SK-N-SH (cell line): ENCODE measurements around the gene NARS2. TPM values are rescaled to one million over a fixed set of nuclear protein-coding genes. Genes with fewer than 3 reads are reported as not detected.

Source experiments
- CTCF ChIA-PET: fragments of 300-600, 350-600 bp; formaldehyde crosslinking; extraction: SDS; loops from one replicate; lab custom pipeline; 2021; lab: Yijun Ruan, JAX
- POLR2A ChIA-PET: fragments of 350-600 bp; sonication (Branson Sonifier 250); formaldehyde crosslinking; extraction: SDS; loops from one replicate; lab custom pipeline; 2020; ENCODE audit warnings: antibody characterized with exemption, inconsistent platforms; lab: Yijun Ruan, JAX
- DNase-seq: peaks from one replicate; pipeline ENCODE4 v3.0.0; 2012
- H2AFZ ChIP-seq: fragments of 200-600 bp; sonication (generic); 2 replicates; pipeline ENCODE4 v1.8.1; 2016; ENCODE audit warnings: antibody characterized with exemption, mild to moderate bottlenecking, low read depth
- H3F3A ChIP-seq: fragments of 200-600 bp; sonication (generic); replicated peaks from 2 replicates; pipeline ENCODE3; 2016; ENCODE audit warnings: antibody characterized with exemption, mild to moderate bottlenecking; ENCODE audit not compliant: insufficient read depth
- H3K27ac ChIP-seq, 2 experiments: fragments of 200-500 bp in 1 of 2; fragments of 200-600 bp in 1 of 2; sonication (Bioruptor generic) in 1 of 2; sonication (generic), shearing (Covaris generic) in 1 of 2; 2 replicates each; pipeline versions ENCODE4 v1.5.1 to v1.6.1; 2014 to 2016; ENCODE audit warnings: low read depth in 2 of 2, inconsistent platforms in 1 of 2, low read length in 1 of 2, mild to moderate bottlenecking in 1 of 2, mixed read lengths in 1 of 2
- H3K27me3 ChIP-seq: fragments of 200-600 bp; sonication (generic), shearing (Covaris generic); 2 replicates; pipeline ENCODE4 v1.6.1; 2016; ENCODE audit warnings: mixed run types; ENCODE audit not compliant: insufficient read depth
- H3K36me3 ChIP-seq, 2 experiments: fragments of 200-500 bp in 1 of 2; fragments of 200-600 bp in 1 of 2; sonication (Bioruptor generic) in 1 of 2; sonication (generic) in 1 of 2; replicated peaks in 1 of 2; 2 replicates each; pipeline versions ENCODE3 to v1.5.1; 2014 to 2016; ENCODE audit warnings: low read length in 1 of 2, mild to moderate bottlenecking in 1 of 2; ENCODE audit not compliant: insufficient read depth in 2 of 2, control insufficient read depth in 1 of 2
- H3K4me1 ChIP-seq, 2 experiments: fragments of 200-500 bp in 1 of 2; fragments of 200-600 bp in 1 of 2; sonication (Bioruptor generic) in 1 of 2; sonication (generic), shearing (Covaris generic) in 1 of 2; 2 replicates each; pipeline versions ENCODE4 v1.5.1 to v1.6.1; 2014 to 2016; ENCODE audit warnings: low read depth in 1 of 2, low read length in 1 of 2, mixed run types in 1 of 2; ENCODE audit not compliant: insufficient read depth in 2 of 2, control insufficient read depth in 1 of 2
- H3K4me2 ChIP-seq: fragments of 200-600 bp; sonication (generic), shearing (Covaris generic); 2 replicates; pipeline ENCODE4 v1.6.1; 2017; ENCODE audit warnings: mixed run types
- H3K4me3 ChIP-seq, 2 experiments: fragments of 200-500 bp in 1 of 2; fragments of 200-600 bp in 1 of 2; sonication (Bioruptor generic) in 1 of 2; sonication (generic), shearing (Covaris generic) in 1 of 2; 2 replicates each; pipeline versions ENCODE4 v1.5.1 to v1.8.1; 2014 to 2016; ENCODE audit warnings: low read depth in 2 of 2, inconsistent platforms in 1 of 2, low read length in 1 of 2, mild to moderate bottlenecking in 1 of 2, mixed read lengths in 1 of 2, moderate library complexity in 1 of 2
- H3K79me2 ChIP-seq: fragments of 200-600 bp; sonication (generic); 2 replicates; pipeline ENCODE4 v1.8.1; 2017; ENCODE audit warnings: mild to moderate bottlenecking; ENCODE audit not compliant: insufficient read depth
- H3K9ac ChIP-seq: fragments of 200-600 bp; sonication (generic); 2 replicates; pipeline ENCODE4 v1.6.1; 2017; ENCODE audit warnings: mixed run types
- H3K9me2 ChIP-seq: fragments of 200-600 bp; sonication (generic); 2 replicates; pipeline ENCODE4 v1.6.1; 2017; ENCODE audit warnings: mixed run types
- H3K9me3 ChIP-seq: fragments of 200-600 bp; sonication (generic); 2 replicates; pipeline ENCODE4 v1.6.1; 2017; ENCODE audit warnings: mixed run types, mild to moderate bottlenecking, moderate library complexity
- H4K20me1 ChIP-seq: fragments of 200-600 bp; sonication (generic); 2 replicates; pipeline ENCODE4 v1.6.1; 2017; ENCODE audit warnings: mild to moderate bottlenecking, mixed run types; ENCODE audit not compliant: insufficient read depth
- ELF1 ChIP-seq: IDR thresholded peaks from 2 replicates; pipeline ENCODE4 v1.4.0; 2012
- EP300 ChIP-seq, 2 experiments: IDR thresholded peaks; 2 replicates each; pipeline versions ENCODE4 v1.4.0 to v1.6.1; 2012; ENCODE audit warnings: borderline replicate concordance in 1 of 2, low read depth in 1 of 2, low read length in 1 of 2
- EZH2phosphoT487 ChIP-seq: fragments of 200-600 bp; sonication (generic); IDR thresholded peaks from 2 replicates; pipeline ENCODE4 v1.6.1; 2017; ENCODE audit warnings: low read depth, mixed run types, mild to moderate bottlenecking, antibody characterized with exemption, moderate library complexity, borderline replicate concordance
- FOSL2 ChIP-seq: IDR thresholded peaks from 2 replicates; pipeline ENCODE4 v1.4.0; 2012; ENCODE audit warnings: low read depth, mild to moderate bottlenecking, moderate library complexity, borderline replicate concordance
- FOXJ3 ChIP-seq: sonication (generic); formaldehyde crosslinking; IDR thresholded peaks from 2 replicates; pipeline ENCODE4 v1.5.1; 2020; ENCODE audit warnings: mild to moderate bottlenecking, missing genetic modification reagents
- GABPA ChIP-seq: IDR thresholded peaks from 2 replicates; pipeline ENCODE4 v1.4.0; 2012; ENCODE audit warnings: low read depth, mild to moderate bottlenecking
- GATA2 ChIP-seq: sonication (generic); formaldehyde crosslinking; IDR thresholded peaks from 2 replicates; pipeline ENCODE4 v1.5.0; 2020; ENCODE audit warnings: mild to moderate bottlenecking, missing genetic modification reagents
- NRF1 ChIP-seq: IDR thresholded peaks from 2 replicates; pipeline ENCODE4 v1.6.1; 2012; ENCODE audit warnings: low read depth, mild to moderate bottlenecking, low read length
- RCOR1 ChIP-seq: fragments of 150-350 bp; IDR thresholded peaks from 2 replicates; pipeline ENCODE4 v1.6.1; 2017; ENCODE audit warnings: antibody characterized with exemption, low read length
- RFX5 ChIP-seq: IDR thresholded peaks from 2 replicates; pipeline ENCODE4 v1.6.1; 2012; ENCODE audit warnings: mild to moderate bottlenecking, improper control_type of control experiment, low read length
- RXRA ChIP-seq: IDR thresholded peaks from 2 replicates; pipeline ENCODE4 v1.4.0; 2012; ENCODE audit warnings: low read depth, mild to moderate bottlenecking, borderline replicate concordance
- SMC3 ChIP-seq: IDR thresholded peaks from 2 replicates; pipeline ENCODE4 v1.6.1; 2012; ENCODE audit warnings: low read depth, low read length, improper control_type of control experiment
- TCF12 ChIP-seq: IDR thresholded peaks from 2 replicates; pipeline ENCODE4 v1.4.0; 2012
- WGBS: methylation state at CpG from one replicate; pipeline ENCODE4 v1.1.6; 2017; ENCODE audit warnings: low lambda C conversion rate; 5-methylcytosine and 5-hydroxymethylcytosine counted together
- polyA plus RNA-seq, 3 experiments: library from polyadenylated mRNA; depleted of rRNA; stranded (reverse); fragments of >200 nt; gene quantifications; 2 replicates each; pipeline ENCODE4 v1.2.3, GENCODE V29; 2012
- TF ChIP-seq, protein P1 (sequence below): IDR thresholded peaks from 2 replicates; pipeline ENCODE4 v1.4.0; 2012; ENCODE audit warnings: low read depth
- TF ChIP-seq, protein P2 (sequence below): IDR thresholded peaks from 2 replicates; pipeline ENCODE4 v1.6.1; 2012; ENCODE audit warnings: mild to moderate bottlenecking, low read depth, low read length, moderate library complexity
- TF ChIP-seq, protein P3 (sequence below): IDR thresholded peaks from 2 replicates; pipeline ENCODE4; 2012
- TF ChIP-seq, protein P4 (sequence below): fragments of 150-350 bp; IDR thresholded peaks from 2 replicates; pipeline ENCODE4 v1.6.1; 2016; ENCODE audit warnings: mild to moderate bottlenecking, low read depth, low read length
- TF ChIP-seq, protein P5 (sequence below): IDR thresholded peaks from 2 replicates; pipeline ENCODE4 v1.4.0; 2012; ENCODE audit warnings: low read depth, borderline replicate concordance

Gene NARS2
- polyA plus RNA-seq, 1 of the 3 experiments (the other 2 are of a cell fraction): 8.9 TPM

DNA sequence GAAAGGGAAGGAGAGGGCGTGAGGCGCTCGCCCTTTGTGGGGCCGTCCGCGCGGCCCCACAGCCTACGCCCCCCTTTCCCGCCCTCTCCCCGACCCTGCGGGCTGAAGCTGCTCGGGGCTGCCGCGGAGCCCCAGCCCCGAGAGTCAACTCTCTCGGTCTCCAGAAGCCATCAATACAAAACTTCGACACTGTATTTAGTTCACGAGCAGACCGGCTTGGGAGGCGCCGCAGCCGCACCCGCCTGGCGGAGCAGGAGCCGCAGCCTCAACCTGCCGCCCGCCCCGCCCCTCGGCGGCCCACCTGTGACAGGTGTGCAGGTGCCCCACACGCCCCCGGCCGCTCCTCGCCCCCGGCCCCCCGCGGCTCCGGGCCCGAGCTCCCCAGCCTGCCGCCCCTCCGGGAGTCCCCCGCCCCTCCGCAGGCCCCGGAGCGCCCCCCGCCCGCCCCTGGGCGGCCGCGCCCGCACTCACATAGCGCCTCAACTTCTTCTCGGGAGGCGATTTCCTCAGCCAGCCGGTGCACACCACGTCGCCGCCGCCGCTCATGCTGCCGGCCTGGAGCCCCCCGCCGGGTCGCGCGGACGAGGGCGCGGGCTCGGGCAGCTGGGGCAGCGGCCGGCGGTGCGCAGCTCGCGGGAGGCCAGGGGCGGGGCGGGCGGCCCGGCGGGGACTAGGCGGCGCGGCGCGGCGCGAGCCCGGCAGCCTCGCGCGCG lies 157.3 kb downstream of the NARS2 start, which contains the start of gene GAB2:
Gene GAB2 (minus strand): TSS at position 646 of the 713 bp plus-strand sequence. CDS start 100 bp downstream, at position 546.
- Histone ChIP-seq H3K4me3 (peak within 1 kb of the TSS; percentile 71 to 81), H3K9ac (peak within 1 kb of the TSS; percentile 87), H3K79me2 (peaks cover 36% of the 10 kb centered on the region), H3K9me2 (no peaks in the 10 kb centered on the region), H3K27ac (peak within 1 kb of the TSS; percentile 92 to 100), H3K36me3 (no peaks in the 10 kb centered on the region), H4K20me1 (no peaks in the 10 kb centered on the region), H2AFZ (peak within 1 kb of the TSS; percentile 83), H3K4me2 (peak within 1 kb of the TSS; percentile 92), H3K9me3 (no peaks in the 10 kb centered on the region), H3K4me1 (peaks cover 18 to 41% of the 10 kb centered on the region in 2 experiments; a peak in 3 of 4 replicates), H3F3A (peaks cover 45% of the 10 kb centered on the region), H3K27me3 (no peaks in the 10 kb centered on the region)
- ChIA-PET POLR2A (interaction anchor here (0.8 to 3.5 kb wide), 11 partner anchors 8 to 422 kb away, joined by 3 to 27 read pairs (median 8); partner anchors contain the start of genes KCTD21, NARS2 and USP35), CTCF (interaction anchor here (0.9 to 7.2 kb wide), 22 partner anchors 12 to 227 kb away, joined by 3 to 110 read pairs (median 5); partner anchors contain the start of gene NARS2)
- TF ChIP-seq RCOR1 (no peak), GABPA (no peak), FOXJ3 (no peak), TCF12 (no peak), RXRA (no peak), GATA2 (no peak)
- TF ChIP-seq, protein P1, sequence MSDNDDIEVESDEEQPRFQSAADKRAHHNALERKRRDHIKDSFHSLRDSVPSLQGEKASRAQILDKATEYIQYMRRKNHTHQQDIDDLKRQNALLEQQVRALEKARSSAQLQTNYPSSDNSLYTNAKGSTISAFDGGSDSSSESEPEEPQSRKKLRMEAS: no peak
- TF ChIP-seq, protein P2, sequence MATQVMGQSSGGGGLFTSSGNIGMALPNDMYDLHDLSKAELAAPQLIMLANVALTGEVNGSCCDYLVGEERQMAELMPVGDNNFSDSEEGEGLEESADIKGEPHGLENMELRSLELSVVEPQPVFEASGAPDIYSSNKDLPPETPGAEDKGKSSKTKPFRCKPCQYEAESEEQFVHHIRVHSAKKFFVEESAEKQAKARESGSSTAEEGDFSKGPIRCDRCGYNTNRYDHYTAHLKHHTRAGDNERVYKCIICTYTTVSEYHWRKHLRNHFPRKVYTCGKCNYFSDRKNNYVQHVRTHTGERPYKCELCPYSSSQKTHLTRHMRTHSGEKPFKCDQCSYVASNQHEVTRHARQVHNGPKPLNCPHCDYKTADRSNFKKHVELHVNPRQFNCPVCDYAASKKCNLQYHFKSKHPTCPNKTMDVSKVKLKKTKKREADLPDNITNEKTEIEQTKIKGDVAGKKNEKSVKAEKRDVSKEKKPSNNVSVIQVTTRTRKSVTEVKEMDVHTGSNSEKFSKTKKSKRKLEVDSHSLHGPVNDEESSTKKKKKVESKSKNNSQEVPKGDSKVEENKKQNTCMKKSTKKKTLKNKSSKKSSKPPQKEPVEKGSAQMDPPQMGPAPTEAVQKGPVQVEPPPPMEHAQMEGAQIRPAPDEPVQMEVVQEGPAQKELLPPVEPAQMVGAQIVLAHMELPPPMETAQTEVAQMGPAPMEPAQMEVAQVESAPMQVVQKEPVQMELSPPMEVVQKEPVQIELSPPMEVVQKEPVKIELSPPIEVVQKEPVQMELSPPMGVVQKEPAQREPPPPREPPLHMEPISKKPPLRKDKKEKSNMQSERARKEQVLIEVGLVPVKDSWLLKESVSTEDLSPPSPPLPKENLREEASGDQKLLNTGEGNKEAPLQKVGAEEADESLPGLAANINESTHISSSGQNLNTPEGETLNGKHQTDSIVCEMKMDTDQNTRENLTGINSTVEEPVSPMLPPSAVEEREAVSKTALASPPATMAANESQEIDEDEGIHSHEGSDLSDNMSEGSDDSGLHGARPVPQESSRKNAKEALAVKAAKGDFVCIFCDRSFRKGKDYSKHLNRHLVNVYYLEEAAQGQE: no peak
- 0% methylated on average over 7 of the region's 93 CpGs for WGBS
- DNase-seq: no peak

DNA sequence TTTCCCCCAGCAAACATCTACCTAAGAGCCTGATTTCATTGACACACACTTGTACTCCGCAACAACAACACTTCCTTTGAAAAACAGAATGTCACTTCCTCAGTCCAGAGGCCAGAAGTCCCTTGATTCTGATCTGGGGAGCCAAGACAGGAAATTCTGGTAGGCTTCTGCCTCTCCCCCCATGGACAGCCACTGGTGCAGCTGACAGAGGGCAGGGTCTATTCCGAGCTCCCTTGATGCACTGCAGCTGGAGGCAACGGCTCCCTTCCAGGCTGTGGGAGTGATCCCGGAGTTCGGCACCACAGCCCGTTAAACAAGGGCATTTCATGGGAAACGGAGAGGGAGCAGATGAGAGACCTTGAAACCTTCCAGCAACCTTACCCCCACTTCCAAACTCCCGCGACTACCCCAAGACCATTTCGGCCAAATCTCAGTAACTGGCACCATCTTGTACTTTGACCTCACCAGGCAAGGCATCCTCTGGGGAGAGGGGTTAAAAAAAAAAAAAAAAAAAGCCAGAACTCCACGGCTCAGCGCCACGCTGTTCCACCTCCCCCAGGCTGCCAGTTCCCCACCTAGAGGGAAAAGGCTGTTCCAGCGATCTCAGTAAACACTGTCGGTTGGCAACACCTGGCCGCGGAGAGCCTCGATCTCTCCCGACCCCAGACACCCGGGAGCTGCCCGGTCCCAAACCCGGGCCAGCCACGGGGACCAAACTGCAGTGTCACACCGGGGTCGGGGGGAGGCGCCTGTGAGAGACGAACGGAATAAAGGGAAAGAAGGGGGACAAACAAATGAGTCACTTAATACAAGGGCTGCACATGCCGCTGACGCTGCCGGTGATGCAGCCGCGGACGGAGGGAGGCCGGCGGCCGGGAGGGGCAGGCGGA lies 158.1 kb downstream of the NARS2 start:
- peak overlapping the region; percentile 92 for H3K4me2 ChIP-seq
- H3K9me3 ChIP-seq: no peaks in the 10 kb centered on the region
- under 1% methylated on average over 33 of the region's 38 CpGs for WGBS
- H2AFZ ChIP-seq: peak overlapping the region; percentile 83
- peak; percentile 83 for DNase-seq
- POLR2A ChIA-PET: interaction anchor here (0.7 to 3.5 kb wide), 11 partner anchors 9 to 228 kb away, joined by 3 to 27 read pairs (median 8); partner anchors contain the start of genes KCTD21, NARS2 and USP35
- no peaks in the 10 kb centered on the region for H3K36me3 ChIP-seq
- H3K79me2 ChIP-seq: peaks cover 44% of the 10 kb centered on the region
- peak overlapping the region; percentile 87 for H3K9ac ChIP-seq
- H3K4me1 ChIP-seq: peaks cover 18 to 41% of the 10 kb centered on the region in 2 experiments; a peak in 3 of 4 replicates
- H3K27ac ChIP-seq: peak overlapping the region; percentile 92 to 100
- H4K20me1 ChIP-seq: no peaks in the 10 kb centered on the region
- H3K4me3 ChIP-seq: peak overlapping the region; percentile 71 to 81
- no peaks in the 10 kb centered on the region for H3K27me3 ChIP-seq
- CTCF ChIA-PET: interaction anchor here (0.6 to 7.2 kb wide), 32 partner anchors 9 to 197 kb away, joined by 3 to 110 read pairs (median 4); partner anchors contain the start of gene NARS2
- no peaks in the 10 kb centered on the region for H3K9me2 ChIP-seq
- peaks cover 45% of the 10 kb centered on the region for H3F3A ChIP-seq
- TF ChIP-seq RFX5 (no peak), SMC3 (peak; percentile 22; the same call in 1 of the 2 replicates), FOSL2 (peak; percentile 74), NRF1 (no peak), EP300 (IDR thresholded peaks at IDR 0.05; ENCODE audit: borderline replicate concordance in 1 of 2, low read depth in 1 of 2, low read length in 1 of 2) (no peak; a peak in 1 of 4 replicates), ELF1 (no peak), EZH2phosphoT487 (no peak)
- TF ChIP-seq, protein P3, sequence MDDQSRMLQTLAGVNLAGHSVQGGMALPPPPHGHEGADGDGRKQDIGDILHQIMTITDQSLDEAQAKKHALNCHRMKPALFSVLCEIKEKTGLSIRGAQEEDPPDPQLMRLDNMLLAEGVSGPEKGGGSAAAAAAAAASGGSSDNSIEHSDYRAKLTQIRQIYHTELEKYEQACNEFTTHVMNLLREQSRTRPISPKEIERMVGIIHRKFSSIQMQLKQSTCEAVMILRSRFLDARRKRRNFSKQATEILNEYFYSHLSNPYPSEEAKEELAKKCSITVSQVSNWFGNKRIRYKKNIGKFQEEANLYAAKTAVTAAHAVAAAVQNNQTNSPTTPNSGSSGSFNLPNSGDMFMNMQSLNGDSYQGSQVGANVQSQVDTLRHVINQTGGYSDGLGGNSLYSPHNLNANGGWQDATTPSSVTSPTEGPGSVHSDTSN: 0 out of 2 replicates have a peak, but pooled peaks have one; percentile 13
- TF ChIP-seq, protein P4, sequence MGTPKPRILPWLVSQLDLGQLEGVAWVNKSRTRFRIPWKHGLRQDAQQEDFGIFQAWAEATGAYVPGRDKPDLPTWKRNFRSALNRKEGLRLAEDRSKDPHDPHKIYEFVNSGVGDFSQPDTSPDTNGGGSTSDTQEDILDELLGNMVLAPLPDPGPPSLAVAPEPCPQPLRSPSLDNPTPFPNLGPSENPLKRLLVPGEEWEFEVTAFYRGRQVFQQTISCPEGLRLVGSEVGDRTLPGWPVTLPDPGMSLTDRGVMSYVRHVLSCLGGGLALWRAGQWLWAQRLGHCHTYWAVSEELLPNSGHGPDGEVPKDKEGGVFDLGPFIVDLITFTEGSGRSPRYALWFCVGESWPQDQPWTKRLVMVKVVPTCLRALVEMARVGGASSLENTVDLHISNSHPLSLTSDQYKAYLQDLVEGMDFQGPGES: no peak
- TF ChIP-seq, protein P5, sequence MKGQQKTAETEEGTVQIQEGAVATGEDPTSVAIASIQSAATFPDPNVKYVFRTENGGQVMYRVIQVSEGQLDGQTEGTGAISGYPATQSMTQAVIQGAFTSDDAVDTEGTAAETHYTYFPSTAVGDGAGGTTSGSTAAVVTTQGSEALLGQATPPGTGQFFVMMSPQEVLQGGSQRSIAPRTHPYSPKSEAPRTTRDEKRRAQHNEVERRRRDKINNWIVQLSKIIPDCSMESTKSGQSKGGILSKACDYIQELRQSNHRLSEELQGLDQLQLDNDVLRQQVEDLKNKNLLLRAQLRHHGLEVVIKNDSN: no peak
